ENCODE data around the gene MED28. TPM values are rescaled to one million over a fixed set of nuclear protein-coding genes. Genes with fewer than 3 reads are reported as not detected.

Gene MED28
- total and polyA plus RNA-seq, 2 of the 4 experiments (the other 2 are of a cell fraction) = 8.8 to 9.3 TPM

- Histone ChIP-seq H3K4me1 (ENCODE audit: control insufficient read depth, insufficient read depth, low read length) (no peaks in the 10 kb centered on the region), H3K18ac (ENCODE audit: low read depth, low read length) (no peak overlapping the region), H3K4me3 (ENCODE audit: insufficient read depth, low read depth, low read length) (no peak overlapping the region), H4K91ac (ENCODE audit: insufficient read depth, low read depth, low read length) (no peak overlapping the region), H3K4ac (ENCODE audit: low read depth, low read length) (no peak overlapping the region), H3K9ac (ENCODE audit: low read depth, low read length) (no peak overlapping the region), H2AK9ac (replicated peaks; ENCODE audit: low read depth, low read length, poor library complexity) (no peak overlapping the region), H3K4me2 (ENCODE audit: low read depth, low read length) (no peak overlapping the region), H2BK20ac (ENCODE audit: low read depth, low read length) (no peak overlapping the region), H3K9me3 (ENCODE audit: control insufficient read depth, insufficient read depth, low read length) (no peaks in the 10 kb centered on the region), H3K79me1 (ENCODE audit: low read depth in 1 of 2, low read length in 2 of 2) (no peaks in the 10 kb centered on the region), H3K56ac (ENCODE audit: extremely low read depth, insufficient read depth, low read length) (no peak overlapping the region), H2AFZ (replicated peaks; ENCODE audit: low read length, poor library complexity) (no peak overlapping the region), H3K27ac (ENCODE audit: insufficient read depth, low read length) (no peak overlapping the region), H3K14ac (replicated peaks; ENCODE audit: low read depth, low read length) (no peak overlapping the region), H3K23ac (ENCODE audit: low read depth, low read length) (no peak overlapping the region), H4K20me1 (ENCODE audit: insufficient read depth, low read length) (no peaks in the 10 kb centered on the region), H3K27me3 (ENCODE audit: control insufficient read depth, insufficient read depth, low read length) (no peaks in the 10 kb centered on the region), H2BK120ac (ENCODE audit: low read depth, low read length) (no peak overlapping the region), H3K9me1 (ENCODE audit: insufficient read depth, low read length) (0 out of 2 replicates have a peak, but pooled peaks cover 5% of the 10 kb centered on the region), H2BK5ac (ENCODE audit: low read depth, low read length, poor library complexity, severe bottlenecking) (no peak overlapping the region), H2BK15ac (ENCODE audit: low read depth, low read length) (no peak overlapping the region), H2AK5ac (ENCODE audit: low read depth, low read length) (no peak overlapping the region), H4K8ac (ENCODE audit: low read depth in 2 of 2, low read length in 2 of 2) (no peak overlapping the region), H3K36me3 (ENCODE audit: control insufficient read depth, insufficient read depth, low read length) (peaks cover 20% of the 10 kb centered on the region), H4K5ac (ENCODE audit: low read depth, low read length) (no peak overlapping the region)
- in situ Hi-C loops (cut with MboI; ENCODE audit: low sequenced_read_pairs) (no loop called here), dilution Hi-C loops (cut with HindIII; ENCODE audit: low sequenced_read_pairs, unreplicated experiment) (no loop called here), intact Hi-C loops (cut with micrococcal nuclease) (no loop called here)
- POLR2A ChIA-PET (ENCODE audit: unreplicated experiment) = no interaction called here
- WGBS, 2 experiments (ENCODE audit: extremely low coverage in 2 of 2, insufficient read length in 1 of 2) = 90% methylated on average over 2 of the region's 3 CpGs; no CpG with 5 or more reads in 1 of the 2 experiments
- DNase-seq (peak; percentile 19), ATAC-seq (ENCODE audit: low read depth) (peak; percentile 21; the same call in 1 of the 2 replicates)
- TF ChIP-seq MAFK (IDR thresholded peaks at IDR 0.05; ENCODE audit: low read depth, low read length) = no peak
- TF ChIP-seq RAD21 (IDR thresholded peaks at IDR 0.05; ENCODE audit: low read length) = no peak
- TF ChIP-seq BHLHE40 (IDR thresholded peaks at IDR 0.05; ENCODE audit: low read depth, low read length) = no peak
- CTCF ChIA-PET = no interaction called here
- BruUV-seq (replicated peaks) = no TSS peak
Observed at GRCh38 chr4:17605236-17605635, 9.2 kb upstream of the MED28 start.
